Ammon's horn (tissue), 1 donor: Measurements from ENCODE around the gene LYRM1.
"Not testable (repeated sequence)": the region's sequence is repeated elsewhere in the genome, so short reads cannot be mapped to it uniquely, and the experiment has no call there.

ENCODE experiments used
- DNase-seq: peaks from one replicate; pipeline ENCODE4 v3.0.0-alpha.2; 2016; ENCODE audit warnings: low spot score

LYRM1 gene

GRCh38 chr16:20900299-20901067, at the start of gene LYRM1, which contains the start of gene DCUN1D3:
Gene LYRM1, plus strand, starts transcription at chr16:20900771. Its CDS starts 14,785 bp downstream, at chr16:20915556.
Gene DCUN1D3, minus strand, starts transcription at chr16:20900358. Its CDS starts 37,820 bp downstream, at chr16:20862538.
- peak; percentile 100 for DNase-seq

GRCh38 chr16:20850981-20851380, 49.6 kb upstream of the LYRM1 start:
- no peak for DNase-seq

GRCh38 chr16:20851601-20852000, 49.0 kb upstream of the LYRM1 start:
- peak; percentile 72 for DNase-seq

DNA sequence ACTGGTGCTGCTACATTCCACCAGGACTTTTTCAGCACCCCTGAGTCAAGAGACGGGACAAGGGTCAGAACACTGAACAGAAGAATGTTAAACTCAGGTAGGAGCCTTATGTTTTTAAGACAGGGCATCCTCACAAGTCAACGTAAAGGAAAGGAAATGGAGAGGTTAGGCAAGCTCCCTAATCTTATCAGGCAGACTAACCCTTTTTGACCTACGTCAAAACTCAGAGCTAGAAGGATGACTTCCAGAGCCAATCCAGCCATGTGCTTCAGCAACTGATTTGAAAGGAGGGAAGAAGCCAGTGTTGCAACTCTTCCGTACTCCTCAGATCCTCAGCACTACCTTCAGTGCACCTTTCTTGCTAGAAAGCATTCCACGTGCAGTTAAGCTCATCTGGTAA, 47.4 kb upstream of the LYRM1 start:
- DNase-seq = no peak

- DNase-seq = no peak
Measured at GRCh38 chr16:20853981-20854620, 46.5 kb upstream of the LYRM1 start.

DNA sequence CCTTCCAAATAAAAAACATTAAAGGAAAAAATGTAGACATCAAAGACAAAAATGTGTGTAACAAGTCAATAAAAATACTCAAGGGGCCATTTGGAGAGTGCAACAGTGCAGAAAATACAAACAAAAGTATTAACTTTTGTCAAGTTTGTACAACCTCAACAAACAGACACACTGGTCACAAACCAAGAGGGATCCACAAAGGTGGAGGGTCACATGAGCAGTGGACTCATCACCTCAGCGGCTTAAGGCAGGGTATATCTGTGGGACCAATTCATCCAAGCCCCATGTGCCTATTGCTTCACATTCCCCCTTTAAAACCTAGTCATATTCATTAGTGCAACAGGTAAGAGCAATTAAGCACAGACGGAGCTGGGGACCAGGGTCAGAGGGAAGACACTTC, 45.6 kb upstream of the LYRM1 start:
- DNase-seq = no peak

DNA sequence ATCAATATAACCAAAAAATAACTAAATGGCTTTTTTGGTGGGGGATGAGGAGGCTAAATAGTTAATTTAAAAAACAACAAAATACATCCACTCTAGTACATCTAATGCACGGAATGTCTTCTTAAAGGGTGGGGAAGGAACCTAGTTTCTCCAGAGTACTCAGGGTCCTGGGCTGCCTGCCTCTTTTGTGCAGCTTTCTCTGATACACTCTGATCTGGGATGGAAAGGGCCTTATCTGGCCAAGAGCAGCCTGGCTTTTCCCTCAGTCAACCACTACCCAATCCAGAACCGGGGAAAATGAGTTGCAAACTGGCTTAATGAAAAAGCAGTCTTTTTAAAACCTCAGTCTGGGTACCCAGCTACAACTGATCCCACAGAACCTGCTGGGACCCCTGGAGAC, 43.3 kb upstream of the LYRM1 start:
- no peak for DNase-seq

- no peak for DNase-seq
Measured at GRCh38 chr16:20859229-20859628, 41.3 kb upstream of the LYRM1 start.

DNA sequence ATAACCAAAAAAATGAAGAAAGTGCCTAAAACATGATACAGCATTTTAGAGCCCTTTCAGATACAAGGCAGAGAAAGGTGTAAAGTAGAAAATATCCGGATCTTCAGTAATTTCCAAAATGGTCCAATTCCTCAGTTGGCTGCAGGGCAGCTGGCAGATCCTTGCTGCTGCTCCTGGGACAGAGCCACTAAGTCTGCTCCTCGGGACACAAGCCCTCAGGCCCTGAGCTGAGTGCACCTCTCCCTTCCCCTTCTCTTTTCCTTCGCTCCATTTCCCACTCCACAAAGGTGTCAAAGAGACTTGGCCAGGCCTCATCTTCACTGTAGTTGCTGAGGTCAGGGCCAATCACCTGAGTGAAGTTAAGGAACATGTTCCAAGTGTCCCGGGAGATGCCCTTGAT, 40.9 kb upstream of the LYRM1 start:
- DNase-seq = no peak

- no peak for DNase-seq
Measured at GRCh38 chr16:20860361-20860760, 40.2 kb upstream of the LYRM1 start.

DNA sequence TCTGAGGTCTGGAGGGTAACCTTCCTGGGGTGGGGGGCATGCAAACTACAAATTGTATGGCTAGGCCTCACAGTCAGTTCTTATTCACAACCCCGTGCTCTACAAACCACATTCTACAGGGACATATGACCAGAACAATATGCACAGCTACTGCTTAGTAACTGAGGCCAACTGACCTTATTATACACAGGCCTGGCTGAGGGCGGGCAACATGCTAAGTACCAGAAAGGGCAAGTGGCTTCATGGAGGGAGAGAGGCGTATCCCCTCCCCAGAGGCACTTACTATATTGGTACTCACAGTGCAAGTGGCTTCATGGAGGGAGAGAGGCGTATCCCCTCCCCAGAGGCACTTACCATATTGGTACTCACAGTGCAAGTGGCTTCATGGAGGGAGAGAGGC, 39.6 kb upstream of the LYRM1 start:
- DNase-seq = not testable (repeated sequence)

GRCh38 chr16:20862162-20862960, 38.2 kb upstream of the LYRM1 start:
- DNase-seq = no peak

GRCh38 chr16:20864376-20864775, 36.2 kb upstream of the LYRM1 start:
- DNase-seq = not testable (repeated sequence)

DNA sequence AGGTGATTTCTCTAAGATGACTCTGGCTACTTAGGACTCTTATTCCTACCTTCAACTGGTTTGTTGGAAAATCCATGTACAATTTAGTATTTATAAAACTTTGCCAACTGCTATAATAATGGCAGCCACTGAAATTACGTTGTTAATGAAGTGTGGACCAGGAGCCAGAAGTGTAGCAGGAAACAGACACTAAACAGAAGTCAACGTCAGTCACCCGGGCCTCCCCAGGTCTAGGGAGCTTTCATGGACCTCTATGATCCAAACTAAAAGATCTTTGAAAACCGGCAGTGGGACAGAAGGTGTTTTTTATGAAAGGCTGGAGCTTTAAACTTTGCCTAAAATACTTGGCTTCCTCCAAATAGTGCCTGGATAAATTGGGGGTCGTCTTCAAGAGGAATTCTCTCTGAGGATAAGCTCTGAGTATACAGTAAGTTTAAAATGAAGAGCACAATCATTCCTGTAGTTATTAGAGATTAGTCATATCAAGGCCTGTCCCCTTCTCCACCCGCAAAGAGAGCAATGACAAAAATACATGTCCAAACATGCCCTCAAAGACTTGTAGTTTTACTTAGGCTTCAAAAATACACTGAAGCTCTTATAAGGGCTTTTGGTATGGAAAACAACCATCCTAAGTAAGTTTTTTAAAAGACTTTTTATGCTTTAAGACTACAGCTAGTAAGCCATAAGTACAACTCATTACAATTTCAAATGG, 35.0 kb upstream of the LYRM1 start:
- no peak for DNase-seq

DNA sequence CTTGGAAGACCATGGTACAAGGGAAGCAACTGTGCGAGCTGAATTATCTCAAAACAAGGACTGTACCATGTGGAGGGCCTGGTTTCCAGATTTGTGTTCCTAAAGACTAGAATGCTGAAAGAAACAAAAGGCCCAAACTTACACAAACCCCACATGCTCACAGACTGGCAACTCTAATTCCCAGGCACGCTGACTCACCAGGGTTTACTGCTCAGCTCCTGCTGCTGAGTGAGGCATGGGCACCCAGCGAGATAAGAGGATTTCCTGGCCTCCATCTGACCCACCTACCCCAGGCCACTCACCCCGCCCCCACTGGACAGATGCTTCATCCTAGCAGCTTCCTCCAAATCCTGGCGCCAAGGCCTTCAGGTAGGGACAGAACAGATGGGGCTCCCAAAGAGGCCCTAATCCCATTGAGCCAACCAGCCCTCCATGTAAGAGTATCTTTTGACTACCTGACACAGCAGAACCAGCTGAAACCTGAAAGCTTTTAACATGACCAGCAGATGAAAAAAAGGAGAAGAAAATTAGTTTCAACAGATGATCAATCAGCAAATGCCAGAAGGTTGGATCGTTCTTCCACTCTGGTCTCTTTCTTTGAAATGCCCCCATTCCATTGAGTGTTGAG, 34.3 kb upstream of the LYRM1 start:
- peak; percentile 60 for DNase-seq

GRCh38 chr16:20866801-20867200, 33.8 kb upstream of the LYRM1 start:
- DNase-seq = no peak

DNA sequence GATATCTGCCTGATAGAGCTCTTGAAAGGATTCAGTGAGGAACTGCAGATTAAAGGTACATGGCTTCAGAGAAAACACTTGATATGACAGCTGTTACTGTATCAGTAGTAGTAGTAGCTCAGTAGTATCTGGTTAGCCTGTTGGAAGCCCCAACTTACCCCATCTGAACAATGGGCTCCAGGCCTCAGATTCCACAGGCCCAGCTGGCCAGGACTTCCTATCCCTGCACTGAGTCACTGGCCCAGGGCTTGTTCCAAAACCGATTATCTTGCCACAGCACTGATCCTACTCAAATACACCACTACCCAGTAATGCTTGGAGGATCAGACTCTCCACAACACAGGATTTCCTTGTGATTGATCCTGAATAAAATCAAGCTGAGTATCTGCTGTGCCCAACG, 33.0 kb upstream of the LYRM1 start:
- no peak for DNase-seq

- peak; percentile 88 for DNase-seq
Measured at GRCh38 chr16:20868890-20869289, 31.7 kb upstream of the LYRM1 start.

- DNase-seq = no peak
Measured at GRCh38 chr16:20870122-20870820, 30.3 kb upstream of the LYRM1 start.

DNA sequence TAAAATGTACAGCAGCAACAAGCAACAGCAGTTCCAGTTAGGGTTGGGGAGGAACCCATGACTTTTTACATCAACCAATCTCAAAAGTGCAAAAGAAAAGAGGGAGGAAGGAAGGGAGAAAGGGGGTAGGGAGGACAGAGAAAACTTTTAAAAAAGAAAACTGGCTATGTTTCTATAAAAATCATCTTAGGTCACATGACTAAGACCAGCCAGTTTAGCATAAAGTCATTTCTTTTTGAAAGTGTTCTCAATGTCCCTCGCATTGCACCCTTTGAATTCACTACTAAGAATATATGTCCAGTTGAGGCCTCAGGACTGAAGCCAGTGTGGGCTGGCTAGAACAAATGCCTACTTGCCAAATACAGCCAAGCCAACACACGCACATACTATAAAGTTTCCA, 29.3 kb upstream of the LYRM1 start:
- no peak for DNase-seq
